Mucosa of descending colon (tissue), 3 donors: ENCODE data around the gene STK32B. TPM values are rescaled to one million over a fixed set of nuclear protein-coding genes. Genes with fewer than 3 reads are reported as not detected.

ENCODE experiments used
- ATAC-seq: fragments of 200-7000 bp; cut with Tn5 transposase; one replicate; pipeline ENCODE4 v1.9.1; 2020; ENCODE audit warnings: mild to moderate bottlenecking, moderate library complexity
- DNase-seq, 3 donors: peaks; one replicate each; pipeline ENCODE4 v3.0.0-alpha.2; 2020
- H3K36me3 ChIP-seq: fragments of 200-600 bp; one replicate; pipeline ENCODE4 v1.8.0; 2021; ENCODE audit warnings: low read depth, mild to moderate bottlenecking
- H3K4me1 ChIP-seq: fragments of 200-600 bp; one replicate; pipeline ENCODE4 v1.8.0; 2021; ENCODE audit warnings: low read depth, mild to moderate bottlenecking
- H3K4me3 ChIP-seq: fragments of 200-600 bp; one replicate; pipeline ENCODE4 v1.8.0; 2021; ENCODE audit warnings: mild to moderate bottlenecking
- H3K9me3 ChIP-seq: fragments of 200-600 bp; one replicate; pipeline ENCODE4 v1.8.0; 2021; ENCODE audit warnings: mild to moderate bottlenecking
- CTCF ChIP-seq: fragments of 200-600 bp; IDR thresholded peaks from one replicate; pipeline ENCODE4 v1.8.0; 2022; ENCODE audit warnings: antibody characterized with exemption, mild to moderate bottlenecking
- intact Hi-C, 2 donors: fragments of 100-400 bp; cut with DNase I in 1 of 2; cut with micrococcal nuclease in 1 of 2; formaldehyde crosslinking; loops; one replicate each; pipeline versions ENCODE4 v1.11.0 to v1.11.1; 2022; cut with DNase I, micrococcal nuclease
- total RNA-seq, 3 donors: library from RNA; stranded (reverse); fragmentation: NEBNext Ultra II Directional in 2 of 3; extraction: Animal tissue kit (Norgen Biotek cat#: 25700) in 2 of 3; gene quantifications; one replicate each; pipeline versions ENCODE4 v1.2.1 to v1.2.4, GENCODE V29; 2021 to 2023
- donor health status: DM: no; HTN: no; CAD: no; lungs with moderate emphysema.
- donor health status: DM: no; HTN: no; CAD: no.
- donor health status: DM: no; HTN: yes; CAD: no.

Gene STK32B
- total RNA-seq, 3 donors from 2014 or later = 0.67 to 2.2 (median 1.1) TPM

- no peak overlapping the region for H3K4me3 ChIP-seq
- intact Hi-C loops = no loop called here
- H3K36me3 ChIP-seq = no peaks in the 10 kb centered on the region
- TF ChIP-seq CTCF = no peak
- DNase-seq = no peak
- H3K9me3 ChIP-seq = no peaks in the 10 kb centered on the region
- ATAC-seq = no peak
- H3K4me1 ChIP-seq = no peaks in the 10 kb centered on the region
These were observed 73.6 kb downstream of the STK32B start for GRCh38 chr4:5124876-5125275.

DNA sequence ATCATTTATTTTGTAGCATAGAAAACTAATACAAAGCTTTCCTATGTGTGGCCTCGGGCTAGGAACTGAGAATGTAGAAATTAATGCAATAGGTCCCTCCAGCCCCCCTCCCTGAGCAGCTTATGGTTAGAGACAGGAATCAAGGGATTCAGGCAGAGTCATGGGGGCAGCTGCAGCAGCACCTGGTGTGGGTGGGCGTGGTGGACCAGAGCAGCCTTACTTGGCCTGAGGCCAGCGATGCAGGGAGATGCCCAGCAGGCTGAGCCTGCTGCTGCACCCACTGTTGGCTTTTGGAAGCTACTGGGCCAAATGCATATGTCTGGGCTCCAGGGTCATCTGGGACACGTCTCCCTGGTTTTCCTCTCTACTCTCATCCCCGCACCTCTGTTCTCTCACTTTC lies 74.0 kb downstream of the STK32B start:
- intact Hi-C loops = no loop called here
- Histone ChIP-seq H3K9me3 (no peaks in the 10 kb centered on the region), H3K4me3 (no peak overlapping the region), H3K4me1 (no peaks in the 10 kb centered on the region), H3K36me3 (no peaks in the 10 kb centered on the region)
- no peak for TF ChIP-seq CTCF
- DNase-seq = no peak
- no peak for ATAC-seq

- no peak for TF ChIP-seq CTCF
- no peaks in the 10 kb centered on the region for H3K9me3 ChIP-seq
- no peak for ATAC-seq
- intact Hi-C loops = no loop called here
- H3K36me3 ChIP-seq = no peaks in the 10 kb centered on the region
- H3K4me3 ChIP-seq = no peak overlapping the region
- H3K4me1 ChIP-seq = no peaks in the 10 kb centered on the region
- DNase-seq = no peak
These were observed 75.0 kb downstream of the STK32B start for GRCh38 chr4:5126231-5126630.

DNA sequence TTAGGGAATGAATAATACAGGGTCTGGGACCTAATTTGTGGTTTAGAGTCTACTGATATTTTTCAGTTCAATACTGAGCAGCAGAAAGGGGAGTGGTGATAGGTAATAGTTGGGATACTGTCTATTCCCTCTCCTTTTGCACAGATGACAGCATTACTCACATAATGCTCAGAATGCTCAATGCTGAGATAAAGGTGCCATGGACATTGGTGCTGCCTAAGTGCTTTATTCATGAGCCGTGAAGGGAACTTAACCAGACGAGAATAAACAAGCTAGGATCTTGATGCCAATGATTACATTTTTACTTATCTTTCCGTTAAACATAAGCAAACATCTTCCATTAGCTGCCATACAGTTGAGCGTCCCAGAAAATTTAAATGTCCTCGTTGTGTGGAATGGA lies 75.6 kb downstream of the STK32B start:
- no peak for ATAC-seq

GRCh38 chr4:5127556-5127955 lies 76.3 kb downstream of the STK32B start:
- no peaks in the 10 kb centered on the region for H3K4me1 ChIP-seq
- no peak for TF ChIP-seq CTCF
- H3K9me3 ChIP-seq = no peaks in the 10 kb centered on the region
- intact Hi-C loops = no loop called here
- no peak for DNase-seq
- H3K36me3 ChIP-seq = no peaks in the 10 kb centered on the region
- H3K4me3 ChIP-seq = no peak overlapping the region
- no peak for ATAC-seq

More for the DNA sequence above, 75.6 kb downstream of the STK32B start:
- no peak for DNase-seq
- Histone ChIP-seq H3K4me1 (no peaks in the 10 kb centered on the region), H3K4me3 (no peak overlapping the region), H3K9me3 (no peaks in the 10 kb centered on the region), H3K36me3 (no peaks in the 10 kb centered on the region)
- intact Hi-C loops = no loop called here
- TF ChIP-seq CTCF = no peak

GRCh38 chr4:5128569-5128968 lies 77.3 kb downstream of the STK32B start:
- DNase-seq (no peak), ATAC-seq (no peak)
- H3K36me3 ChIP-seq = no peaks in the 10 kb centered on the region
- intact Hi-C loops = no loop called here
- no peak for TF ChIP-seq CTCF
- H3K9me3 ChIP-seq = no peaks in the 10 kb centered on the region
- no peak overlapping the region for H3K4me3 ChIP-seq
- no peaks in the 10 kb centered on the region for H3K4me1 ChIP-seq
